ENCODE results near the gene PCSK7.

DNA sequence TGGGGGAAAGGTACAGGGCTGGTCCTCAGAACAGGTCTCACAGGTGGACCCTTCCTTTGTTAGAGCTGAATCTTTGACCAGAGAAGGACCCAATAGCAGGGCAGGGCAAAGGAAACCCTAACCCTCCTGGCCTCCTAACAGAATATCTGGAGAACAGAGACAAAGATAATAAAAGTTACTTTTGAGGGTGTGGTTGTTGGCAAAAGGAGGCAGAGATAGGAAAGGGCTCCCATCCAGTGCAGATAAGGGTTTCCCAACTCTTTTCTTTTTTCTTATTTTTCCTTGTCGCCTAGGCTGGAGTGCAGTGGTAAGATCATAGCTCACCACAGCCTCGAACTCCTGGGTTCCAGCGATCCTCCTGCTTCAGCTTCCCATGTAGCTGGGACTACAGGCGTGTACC is 11.9 kb downstream of the PCSK7 start:
- TF ChIP-seq, protein P1, sequence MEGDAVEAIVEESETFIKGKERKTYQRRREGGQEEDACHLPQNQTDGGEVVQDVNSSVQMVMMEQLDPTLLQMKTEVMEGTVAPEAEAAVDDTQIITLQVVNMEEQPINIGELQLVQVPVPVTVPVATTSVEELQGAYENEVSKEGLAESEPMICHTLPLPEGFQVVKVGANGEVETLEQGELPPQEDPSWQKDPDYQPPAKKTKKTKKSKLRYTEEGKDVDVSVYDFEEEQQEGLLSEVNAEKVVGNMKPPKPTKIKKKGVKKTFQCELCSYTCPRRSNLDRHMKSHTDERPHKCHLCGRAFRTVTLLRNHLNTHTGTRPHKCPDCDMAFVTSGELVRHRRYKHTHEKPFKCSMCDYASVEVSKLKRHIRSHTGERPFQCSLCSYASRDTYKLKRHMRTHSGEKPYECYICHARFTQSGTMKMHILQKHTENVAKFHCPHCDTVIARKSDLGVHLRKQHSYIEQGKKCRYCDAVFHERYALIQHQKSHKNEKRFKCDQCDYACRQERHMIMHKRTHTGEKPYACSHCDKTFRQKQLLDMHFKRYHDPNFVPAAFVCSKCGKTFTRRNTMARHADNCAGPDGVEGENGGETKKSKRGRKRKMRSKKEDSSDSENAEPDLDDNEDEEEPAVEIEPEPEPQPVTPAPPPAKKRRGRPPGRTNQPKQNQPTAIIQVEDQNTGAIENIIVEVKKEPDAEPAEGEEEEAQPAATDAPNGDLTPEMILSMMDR (IDR thresholded peaks at IDR 0.05): no peak
- TF ChIP-seq POLR2A (IDR thresholded peaks at IDR 0.05): no peak

Data from lower leg skin (tissue), 3 donors.